Measurements from ENCODE around the gene ARL8B. TPM values are rescaled to one million over a fixed set of nuclear protein-coding genes. Genes with fewer than 3 reads are reported as not detected.

The ARL8B gene
- total RNA-seq, 1 experiment from 2014 or later: 28.3 TPM

GRCh38 chr3:5184499-5184898 lies 62.4 kb downstream of the ARL8B start:
- no peaks in the 10 kb centered on the region; the same call in 1 of the 2 replicates for H3K27me3 Mint-ChIP-seq (ENCODE audit: low read depth)
- peaks cover 3% of the 10 kb centered on the region; the same call in 1 of the 2 replicates for H3K36me3 Mint-ChIP-seq
- ChIA-PET CTCF (interaction anchor here (0.7 kb wide), 1 partner anchor 14 kb away, joined by 4 read pairs; no protein-coding TSS in a partner anchor), POLR2A (no interaction called here)
- no peak overlapping the region for H3K27ac Mint-ChIP-seq
- TF ChIP-seq GTF2I (CRISPR knock-in tag; conservative IDR thresholded peaks at IDR 0.05) (no peak), STAT6 (CRISPR knock-in tag; conservative IDR thresholded peaks at IDR 0.05; ENCODE audit: low read depth) (no peak), IRF2 (CRISPR knock-in tag; IDR thresholded peaks at IDR 0.05; ENCODE audit: borderline replicate concordance, low read depth) (no peak), ETV6 (CRISPR knock-in tag; IDR thresholded peaks at IDR 0.05) (no peak), CREB1 (CRISPR knock-in tag; IDR thresholded peaks at IDR 0.05) (no peak)
- ATAC-seq: no peak
- no peak overlapping the region for H3K4me3 Mint-ChIP-seq
- DNase-seq (ENCODE audit: low spot score): no peak
- H3K9me3 Mint-ChIP-seq: no peaks in the 10 kb centered on the region
- peaks cover 22% of the 10 kb centered on the region for H3K4me1 Mint-ChIP-seq

- DNase-seq (ENCODE audit: low spot score) (no peak), ATAC-seq (no peak)
- Mint-ChIP-seq H3K36me3 (peaks cover 5% of the 10 kb centered on the region), H3K4me1 (peaks cover 26% of the 10 kb centered on the region), H3K4me3 (no peak overlapping the region), H3K9me3 (no peaks in the 10 kb centered on the region), H3K27ac (no peak overlapping the region), H3K27me3 (ENCODE audit: low read depth) (no peaks in the 10 kb centered on the region; the same call in 1 of the 2 replicates)
- ChIA-PET POLR2A (no interaction called here), CTCF (no interaction called here)
- TF ChIP-seq GTF2I (CRISPR knock-in tag; conservative IDR thresholded peaks at IDR 0.05): no peak
- TF ChIP-seq ZBTB43 (CRISPR knock-in tag; IDR thresholded peaks at IDR 0.05): no peak
- TF ChIP-seq E2F4 (CRISPR knock-in tag; IDR thresholded peaks at IDR 0.05; ENCODE audit: borderline replicate concordance, low read depth): no peak
- TF ChIP-seq MLX (CRISPR knock-in tag; IDR thresholded peaks at IDR 0.05): no peak
- TF ChIP-seq FOXP4 (CRISPR knock-in tag; IDR thresholded peaks at IDR 0.05): no peak
- TF ChIP-seq HMGXB4 (CRISPR knock-in tag; IDR thresholded peaks at IDR 0.05): no peak
- TF ChIP-seq GABPB1 (CRISPR knock-in tag; IDR thresholded peaks at IDR 0.05): no peak
- no peak for TF ChIP-seq ATF3 (CRISPR knock-in tag; conservative IDR thresholded peaks at IDR 0.05)
- TF ChIP-seq RORB (CRISPR knock-in tag; IDR thresholded peaks at IDR 0.05): no peak
- no peak for TF ChIP-seq ZNF671 (CRISPR knock-in tag; IDR thresholded peaks at IDR 0.05)
- no peak for TF ChIP-seq ZNF532 (CRISPR knock-in tag; IDR thresholded peaks at IDR 0.05; ENCODE audit: borderline replicate concordance)
- TF ChIP-seq TEAD4 (CRISPR knock-in tag; IDR thresholded peaks at IDR 0.05): no peak
- no peak for TF ChIP-seq ZMAT4 (CRISPR knock-in tag; IDR thresholded peaks at IDR 0.05)
- no peak for TF ChIP-seq ZNF423 (CRISPR knock-in tag; IDR thresholded peaks at IDR 0.05)
- TF ChIP-seq ETV6 (CRISPR knock-in tag; IDR thresholded peaks at IDR 0.05): no peak
- no peak for TF ChIP-seq IRF2 (CRISPR knock-in tag; IDR thresholded peaks at IDR 0.05; ENCODE audit: borderline replicate concordance, low read depth)
- TF ChIP-seq CBFB (CRISPR knock-in tag; IDR thresholded peaks at IDR 0.05; ENCODE audit: low read depth): no peak
Observed at GRCh38 chr3:5185093-5185673, 63.1 kb downstream of the ARL8B start.
